Keratinocyte (primary cell): Measurements from ENCODE around the gene CHRNA5. TPM values are rescaled to one million over a fixed set of nuclear protein-coding genes. Genes with fewer than 3 reads are reported as not detected.

Source experiments
- DNase-seq: peaks from one replicate; pipeline ENCODE4 v3.0.0-alpha.2; 2011; ENCODE audit warnings: low read depth, missing footprints, low spot score
- FAIRE-seq: peaks from 2 replicates; lab custom pipeline; 2011; peaks lifted over from hg19 to GRCh38; lab: Jason Lieb, UNC
- H2AFZ ChIP-seq: 2 replicates; pipeline ENCODE4 v1.6.0; 2012; ENCODE audit warnings: low read length, control low read depth, inconsistent platforms; ENCODE audit not compliant: control insufficient read depth
- H3K27ac ChIP-seq: 2 replicates; pipeline ENCODE4 v1.5.1; 2011; ENCODE audit warnings: low read length; ENCODE audit not compliant: control insufficient read depth, insufficient read depth
- H3K27me3 ChIP-seq: 3 replicates; pipeline ENCODE4 v1.6.0; 2011; ENCODE audit warnings: low read length; ENCODE audit not compliant: control insufficient read depth, insufficient read depth; ENCODE audit errors: extremely low read depth
- H3K36me3 ChIP-seq, 2 experiments: 2 replicates in 1 of 2; 3 replicates in 1 of 2; pipeline ENCODE4 v1.5.1; 2011; ENCODE audit warnings: low read length in 2 of 2, mild to moderate bottlenecking in 1 of 2; ENCODE audit not compliant: control insufficient read depth in 2 of 2, insufficient read depth in 2 of 2; ENCODE audit errors: extremely low read depth in 1 of 2
- H3K4me1 ChIP-seq: 3 replicates; pipeline ENCODE4 v1.5.1; 2011; ENCODE audit warnings: low read length; ENCODE audit not compliant: control insufficient read depth, insufficient read depth; ENCODE audit errors: extremely low read depth
- H3K4me2 ChIP-seq: 3 replicates; pipeline ENCODE4 v1.6.0; 2011; ENCODE audit warnings: low read depth, low read length; ENCODE audit not compliant: control insufficient read depth, insufficient read depth; ENCODE audit errors: extremely low read depth
- H3K4me3 ChIP-seq, 3 experiments: fragments of 200-600 bp in 1 of 3; sonication (generic) in 1 of 3; 2 replicates in 2 of 3; 3 replicates in 1 of 3; pipeline ENCODE4 v1.5.1; 2011 to 2016; ENCODE audit warnings: low read length in 3 of 3, mild to moderate bottlenecking in 3 of 3, control low read depth in 2 of 3, inconsistent platforms in 1 of 3, low read depth in 1 of 3, mixed read lengths in 1 of 3, mixed run types in 1 of 3, moderate library complexity in 1 of 3; ENCODE audit not compliant: control insufficient read depth in 2 of 3, insufficient read depth in 2 of 3; ENCODE audit errors: extremely low read depth in 1 of 3
- H3K79me2 ChIP-seq: 2 replicates; pipeline ENCODE4 v1.6.0; 2012; ENCODE audit warnings: low read length; ENCODE audit not compliant: control insufficient read depth, insufficient read depth
- H3K9ac ChIP-seq: 3 replicates; pipeline ENCODE4 v1.6.0; 2011; ENCODE audit warnings: low read length; ENCODE audit not compliant: control insufficient read depth, insufficient read depth; ENCODE audit errors: extremely low read depth
- H3K9me1 ChIP-seq: 3 replicates; pipeline ENCODE4 v1.6.0; 2011; ENCODE audit warnings: low read length; ENCODE audit not compliant: control insufficient read depth, insufficient read depth; ENCODE audit errors: extremely low read depth
- H3K9me3 ChIP-seq: 2 replicates; pipeline ENCODE4 v1.5.1; 2012; ENCODE audit warnings: low read depth, low read length; ENCODE audit not compliant: control insufficient read depth
- H4K20me1 ChIP-seq: 3 replicates; pipeline ENCODE4 v1.6.0; 2011; ENCODE audit warnings: low read length; ENCODE audit not compliant: control insufficient read depth, insufficient read depth; ENCODE audit errors: extremely low read depth
- CTCF ChIP-seq, 3 experiments: IDR thresholded peaks in 1 of 3; conservative IDR thresholded peaks in 1 of 3; optimal IDR thresholded peaks in 1 of 3; 2 replicates in 2 of 3; 3 replicates in 1 of 3; pipeline versions ENCODE3 to v1.5.1; 2011; ENCODE audit warnings: low read length in 3 of 3, mild to moderate bottlenecking in 3 of 3, moderate library complexity in 2 of 3, control low read depth in 1 of 3, inconsistent platforms in 1 of 3; ENCODE audit not compliant: insufficient read depth in 2 of 3; ENCODE audit errors: extremely low read depth in 1 of 3
- EZH2 ChIP-seq: IDR thresholded peaks from one replicate; pipeline ENCODE4 v1.6.1; 2012; ENCODE audit warnings: inconsistent platforms, mild to moderate bottlenecking, low read length, moderate library complexity
- dilution Hi-C: fragments of 300-500 bp; cut with MboI; formaldehyde crosslinking; loops from one replicate; pipeline ENCODE4 v1.7.0; 2020; ENCODE audit warnings: low sequenced_read_pairs; ENCODE audit not compliant: extremely low pct_ligation_motif_present
- polyA plus RNA-seq, 5 experiments: library from polyadenylated mRNA; depleted of rRNA in 3 of 5; stranded (reverse) in 3 of 5; stranded (forward) in 1 of 5; unstranded in 1 of 5; fragments of >200 nt; gene quantifications; 1 replicate in 1 of 5; 2 replicates in 3 of 5; 3 replicates in 1 of 5; pipeline versions ENCODE4 v1.2.1 to v1.2.3, GENCODE V29; 2011 to 2012; ENCODE audit warnings: missing spikeins in 2 of 5, low read depth in 1 of 5, low replicate concordance in 1 of 5
- small RNA-seq, 3 experiments: library from RNA; depleted of rRNA; stranded (forward); fragments of <200 nt; gene quantifications; one replicate each; pipeline ENCODE3, GENCODE V24; 2012; ENCODE audit warnings: low read depth in 3 of 3, low replicate concordance in 1 of 3; ENCODE audit not compliant: insufficient read length in 3 of 3

Gene CHRNA5
- polyA plus RNA-seq, 1 donor (not counting 4 experiments of a cell fraction or from before 2014, with no cell fraction given): 10.0 TPM

GRCh38 chr15:78642331-78642730 lies 77.0 kb downstream of the CHRNA5 start:
- Histone ChIP-seq H3K79me2 (no peaks in the 10 kb centered on the region), H3K36me3 (no peaks in the 10 kb centered on the region), H3K9ac (no peak overlapping the region), H3K9me1 (no peaks in the 10 kb centered on the region), H3K4me1 (peaks cover 4% of the 10 kb centered on the region), H2AFZ (no peak overlapping the region), H3K27ac (no peak overlapping the region), H4K20me1 (no peaks in the 10 kb centered on the region), H3K4me2 (no peak overlapping the region), H3K27me3 (peaks cover 15% of the 10 kb centered on the region), H3K4me3 (no peak overlapping the region), H3K9me3 (no peaks in the 10 kb centered on the region)
- TF ChIP-seq EZH2 (no peak), CTCF (optimal IDR thresholded peaks at IDR 0.05 in 1 of 3, IDR thresholded peaks at IDR 0.05 in 1 of 3, conservative IDR thresholded peaks at IDR 0.05 in 1 of 3; ENCODE audit: extremely low read depth in 1 of 3, insufficient read depth in 2 of 3, low read length in 3 of 3) (no peak)
- DNase-seq (no peak), FAIRE-seq (no peak)
- dilution Hi-C loops: no loop called here

Small RNA genes lying within 50 kb of the gene (small RNA-seq; reads per million reads assigned to genes)
- 0 reads per million in 3 experiments for gene AC067863.2

Other genes starting within 250 kb of the CHRNA5 start
- not detected in 3 replicates for gene CRABP1, start 225.2 kb upstream of the CHRNA5 start, polyA plus RNA-seq
- 14.9 to 20.5 TPM (median 19.5 TPM) in 3 replicates for gene IREB2, start 127.3 kb upstream of the CHRNA5 start, polyA plus RNA-seq
- gene HYKK, start 57.9 kb upstream of the CHRNA5 start, polyA plus RNA-seq: 1.9 to 3.9 TPM (median 2.2 TPM) in 3 replicates
- 269 to 432 TPM (median 303 TPM) in 3 replicates for gene PSMA4, start 25.1 kb upstream of the CHRNA5 start, polyA plus RNA-seq
- 0.10 TPM in 1 of 3 replicates, not detected in the others for gene CHRNA3, start 55.5 kb downstream of the CHRNA5 start, polyA plus RNA-seq
- 0.04 to 0.17 TPM (median 0.06 TPM) in 3 replicates for gene CHRNB4, start 75.7 kb downstream of the CHRNA5 start, polyA plus RNA-seq
- gene ADAMTS7, start 245.9 kb downstream of the CHRNA5 start, polyA plus RNA-seq: 0.13 to 0.68 TPM (median 0.24 TPM) in 3 replicates